HG03095 (cell line): ENCODE measurements around the gene MMP7.

Experiments used
- ATAC-seq: cut with Tn5 transposase; IDR thresholded peaks from one replicate; pipeline ENCODE4 v1.9.1; 2021; ENCODE audit warnings: moderate library complexity; ENCODE audit not compliant: unreplicated experiment

The MMP7 gene, protein sequence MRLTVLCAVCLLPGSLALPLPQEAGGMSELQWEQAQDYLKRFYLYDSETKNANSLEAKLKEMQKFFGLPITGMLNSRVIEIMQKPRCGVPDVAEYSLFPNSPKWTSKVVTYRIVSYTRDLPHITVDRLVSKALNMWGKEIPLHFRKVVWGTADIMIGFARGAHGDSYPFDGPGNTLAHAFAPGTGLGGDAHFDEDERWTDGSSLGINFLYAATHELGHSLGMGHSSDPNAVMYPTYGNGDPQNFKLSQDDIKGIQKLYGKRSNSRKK

GRCh38 chr11:102530558-102530957 lies at the start of gene MMP7:
Gene MMP7, minus strand, starts transcription at chr11:102530747. Its CDS starts 47 bp downstream, at chr11:102530700.
- ATAC-seq, result no peak

DNA sequence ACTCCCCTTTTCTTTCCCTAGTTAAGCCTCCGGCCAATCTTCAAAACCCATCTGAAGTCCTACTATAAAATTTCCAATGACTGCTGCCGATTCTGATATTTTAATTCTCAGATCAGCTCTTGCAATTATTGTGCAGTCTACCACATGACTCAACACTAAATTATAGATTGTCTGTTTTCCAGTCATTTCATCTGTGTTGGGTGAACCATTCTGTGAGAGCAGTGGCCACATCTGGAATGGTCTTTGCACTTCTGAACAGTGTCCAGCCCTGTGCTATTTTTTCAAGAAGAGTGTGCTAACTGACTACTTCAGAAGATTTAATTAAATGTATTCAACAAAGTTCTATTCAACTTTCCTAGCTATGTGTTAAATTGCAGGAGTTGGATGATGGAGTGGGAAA lies 47.2 kb upstream of the MMP7 start:
- ATAC-seq, result no peak

- ATAC-seq, result peak; percentile 50
Measured at GRCh38 chr11:102577182-102577581, 46.6 kb upstream of the MMP7 start.

GRCh38 chr11:102576350-102576749 lies 45.8 kb upstream of the MMP7 start:
- no peak for ATAC-seq

GRCh38 chr11:102575012-102575411 lies 44.5 kb upstream of the MMP7 start:
- no peak for ATAC-seq

GRCh38 chr11:102573851-102574250 lies 43.3 kb upstream of the MMP7 start:
- ATAC-seq, result no peak

DNA sequence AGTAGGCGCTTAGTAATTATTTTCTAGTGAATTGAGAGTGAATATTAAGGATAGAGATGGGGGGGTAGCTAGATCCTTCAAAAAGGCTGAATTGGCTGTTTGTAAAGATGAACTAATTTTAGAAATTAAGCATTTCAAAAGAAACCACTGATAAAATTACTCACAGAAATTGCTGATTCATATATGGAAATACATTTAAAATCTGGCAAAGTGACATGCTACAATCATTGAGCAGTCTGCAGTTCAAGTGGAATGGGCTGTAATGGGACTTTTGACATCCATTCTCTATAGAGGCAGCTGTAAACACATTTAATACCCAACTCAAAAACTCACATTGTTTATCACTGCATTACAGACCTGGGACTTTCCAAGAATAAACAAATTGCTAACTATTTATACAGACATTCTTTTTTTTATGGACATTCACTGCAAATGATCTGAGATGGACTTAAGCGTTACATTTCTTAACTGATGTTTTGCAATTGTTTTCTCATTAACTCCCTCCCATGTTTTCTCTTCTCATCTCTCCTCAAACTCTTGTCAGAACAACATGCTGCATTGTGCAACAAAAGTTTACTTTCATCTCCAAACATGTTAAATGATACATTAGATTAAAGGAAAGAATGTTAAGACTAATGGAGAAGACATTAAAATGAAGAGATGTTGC lies 42.1 kb upstream of the MMP7 start:
- ATAC-seq, result no peak

DNA sequence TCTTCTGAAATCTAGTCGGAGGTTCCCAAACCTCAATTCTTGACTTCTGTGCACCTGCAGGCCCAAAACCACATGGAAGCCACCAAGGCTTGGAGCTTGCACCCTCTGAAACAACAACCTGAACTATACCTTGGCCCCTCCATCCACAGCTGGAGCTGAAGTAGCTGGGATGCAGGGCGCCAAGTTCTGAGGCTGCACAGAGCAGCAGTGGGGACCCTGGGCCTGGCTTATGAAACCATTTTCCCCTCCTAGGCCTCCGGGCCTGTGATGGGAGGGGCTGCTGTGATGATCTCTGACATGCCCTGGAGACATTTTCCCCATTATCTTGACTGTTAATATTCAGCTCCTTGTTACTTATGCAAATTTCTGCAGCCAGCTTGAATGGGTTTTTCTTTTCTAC lies 38.3 kb upstream of the MMP7 start:
- no peak for ATAC-seq

DNA sequence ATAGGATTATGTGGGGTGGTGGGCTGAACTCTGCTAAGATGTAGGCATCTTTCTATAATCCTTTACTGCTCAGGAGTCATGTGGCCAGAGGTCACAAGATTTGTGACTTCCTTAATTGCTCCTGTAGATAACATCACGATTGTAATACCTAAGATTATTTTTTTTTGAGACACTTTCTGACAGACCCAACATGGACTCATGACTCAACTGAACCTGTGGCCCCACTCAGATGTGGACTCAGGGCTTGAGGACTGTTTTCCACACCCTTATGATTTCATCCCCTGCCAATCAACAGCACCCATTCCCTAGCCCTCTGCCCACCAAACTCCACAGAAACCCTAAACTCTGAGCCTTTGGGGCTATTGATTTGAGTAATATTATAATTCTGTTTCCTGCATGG lies 35.6 kb upstream of the MMP7 start:
- ATAC-seq, result no peak

GRCh38 chr11:102564110-102564509 lies 33.6 kb upstream of the MMP7 start:
- ATAC-seq, result peak; percentile 61

- ATAC-seq, result no peak
Measured at GRCh38 chr11:102561636-102562035, 31.1 kb upstream of the MMP7 start.

GRCh38 chr11:102560555-102561011 lies 30.0 kb upstream of the MMP7 start:
- peak; percentile 74 for ATAC-seq

- ATAC-seq, result peak; percentile 39
Measured at GRCh38 chr11:102559839-102560238, 29.3 kb upstream of the MMP7 start.

DNA sequence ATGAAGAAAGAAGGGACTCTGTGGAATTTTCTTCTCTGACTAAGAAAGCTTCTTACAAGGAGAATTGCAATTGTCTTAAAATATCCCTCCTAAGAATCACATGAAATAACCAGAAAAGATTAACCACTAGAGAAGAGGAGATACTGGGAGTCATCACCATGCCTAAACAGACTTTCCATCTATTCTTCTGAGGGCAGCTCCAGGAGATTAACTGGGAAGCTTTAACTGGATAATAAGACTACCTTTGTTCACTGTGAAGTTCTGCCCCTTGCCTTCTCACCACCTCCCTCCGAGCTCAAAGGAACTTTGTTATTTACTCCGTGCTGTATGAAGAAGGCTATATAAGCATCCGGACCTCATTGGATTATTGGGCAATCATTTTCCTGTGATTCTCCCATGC lies 24.5 kb upstream of the MMP7 start:
- no peak for ATAC-seq

GRCh38 chr11:102553835-102554282 lies 23.3 kb upstream of the MMP7 start:
- ATAC-seq, result peak; percentile 74

GRCh38 chr11:102552447-102553194 lies 22.1 kb upstream of the MMP7 start:
- ATAC-seq, result no peak

DNA sequence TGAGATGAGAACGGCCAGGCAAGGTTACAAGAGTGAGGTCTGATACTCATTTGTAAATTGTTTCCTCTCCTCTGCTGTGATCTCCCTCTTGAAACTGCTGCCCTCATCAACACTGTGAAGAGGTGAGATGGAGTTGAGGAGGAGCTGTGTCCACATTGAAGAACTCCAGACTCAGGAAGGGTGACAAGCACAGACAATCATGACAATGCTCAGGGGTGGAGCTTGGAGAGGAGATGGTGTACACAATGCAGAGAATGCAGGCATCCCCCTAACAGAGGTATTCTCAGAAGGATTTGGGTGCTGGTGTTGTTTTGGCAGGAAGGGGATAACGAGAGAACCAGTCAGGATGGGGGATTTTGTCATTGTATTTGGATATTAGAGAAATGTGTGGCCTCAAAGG lies 21.5 kb upstream of the MMP7 start:
- no peak for ATAC-seq

DNA sequence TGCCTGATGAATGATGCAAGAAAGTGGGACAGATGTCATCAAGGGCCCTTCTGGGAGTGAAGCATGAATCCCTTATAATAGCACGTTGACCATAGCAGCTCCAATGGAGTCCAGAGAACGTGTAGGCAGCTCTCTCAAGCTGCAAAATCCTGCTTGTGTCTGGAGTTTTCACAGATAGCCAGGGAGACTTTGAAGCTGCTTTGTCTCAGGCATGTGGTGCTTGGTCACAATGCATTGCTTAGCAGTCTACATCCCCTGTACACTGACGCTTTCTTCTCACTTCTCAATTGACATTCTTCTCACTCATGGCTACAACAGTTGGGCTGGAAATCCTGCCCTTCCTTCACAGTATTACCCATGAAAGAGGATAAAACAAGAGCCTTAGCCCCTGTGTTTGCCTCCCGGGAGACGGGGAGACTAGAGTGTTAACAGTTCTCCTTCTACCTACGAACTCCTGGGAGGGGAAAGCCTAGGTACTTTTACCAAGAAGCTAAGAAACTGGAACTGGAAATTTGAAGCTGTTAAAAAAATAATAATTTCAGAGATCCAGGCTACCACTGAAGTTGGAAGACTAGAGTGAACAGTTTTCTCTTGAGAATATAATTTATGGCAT lies 20.7 kb upstream of the MMP7 start:
- no peak for ATAC-seq

GRCh38 chr11:102546923-102547471 lies 16.4 kb upstream of the MMP7 start:
- ATAC-seq, result peak; percentile 64

- peak; percentile 54 for ATAC-seq
Measured at GRCh38 chr11:102546427-102546826, 15.9 kb upstream of the MMP7 start.

GRCh38 chr11:102545701-102546100 lies 15.2 kb upstream of the MMP7 start:
- ATAC-seq, result no peak
